HL-60/S4 treated with phorbol 12-myristate 13-acetate at 8.2 ng/mL for 4 days and 3 days (cell line): Measurements from ENCODE around the gene RNH1.

Source experiments
- in situ Hi-C: fragments of 300-500 bp; cut with MboI; formaldehyde crosslinking; loops from 2 replicates; pipeline ENCODE4 v1.15.0; 2022; ENCODE audit warnings: low sequenced_read_pairs

RNH1 gene

GRCh38 chr11:499201-500076 lies 7.6 kb downstream of the RNH1 start:
- in situ Hi-C loops: no loop called here

GRCh38 chr11:498297-499181 lies 8.5 kb downstream of the RNH1 start:
- in situ Hi-C loops: no loop called here

- in situ Hi-C loops: no loop called here
Observed at GRCh38 chr11:497565-498296, 9.3 kb downstream of the RNH1 start.

- in situ Hi-C loops: no loop called here
Observed at GRCh38 chr11:496834-497564, 10.0 kb downstream of the RNH1 start.

GRCh38 chr11:495537-495931 lies 11.5 kb downstream of the RNH1 start:
- in situ Hi-C loops: no loop called here

- in situ Hi-C loops: no loop called here
Observed at GRCh38 chr11:494761-495536, 12.1 kb downstream of the RNH1 start.

- in situ Hi-C loops: no loop called here
Observed at GRCh38 chr11:492427-493226, 14.4 kb downstream of the RNH1 start.

- in situ Hi-C loops: no loop called here
Observed at GRCh38 chr11:491358-491757, 15.7 kb downstream of the RNH1 start.

GRCh38 chr11:490930-491260 lies 16.1 kb downstream of the RNH1 start:
- in situ Hi-C loops: no loop called here

- in situ Hi-C loops: no loop called here
Observed at GRCh38 chr11:490186-490929, 16.7 kb downstream of the RNH1 start.

GRCh38 chr11:489610-490185 lies 17.3 kb downstream of the RNH1 start:
- in situ Hi-C loops: no loop called here

GRCh38 chr11:488992-489391 lies 18.1 kb downstream of the RNH1 start:
- in situ Hi-C loops: no loop called here

- in situ Hi-C loops: no loop called here
Observed at GRCh38 chr11:488579-488978, 18.5 kb downstream of the RNH1 start.

GRCh38 chr11:488062-488461 lies 19.0 kb downstream of the RNH1 start:
- in situ Hi-C loops: no loop called here

GRCh38 chr11:487571-488021 lies 19.4 kb downstream of the RNH1 start:
- in situ Hi-C loops: no loop called here

- in situ Hi-C loops: no loop called here
Observed at GRCh38 chr11:486189-486588, 20.9 kb downstream of the RNH1 start.

GRCh38 chr11:484616-485015 lies 22.4 kb downstream of the RNH1 start:
- in situ Hi-C loops: no loop called here

GRCh38 chr11:479311-479710 lies 27.7 kb downstream of the RNH1 start:
- in situ Hi-C loops: no loop called here
